HepG2 (cell line): ENCODE data around the gene C3orf22. TPM values are rescaled to one million over a fixed set of nuclear protein-coding genes. Genes with fewer than 3 reads are reported as not detected.
A peak's percentile ranks its signal among the peaks of the same experiment; 100 is the strongest.

Experiments used
- CBX1 ChIP-seq: IDR thresholded peaks from one replicate; pipeline ENCODE4 v1.6.1; 2016; ENCODE audit warnings: antibody characterized with exemption, low read depth
- KDM5B ChIP-seq: sonication (generic); formaldehyde crosslinking; IDR thresholded peaks from 2 replicates; pipeline ENCODE4 v1.4.0; 2020; ENCODE audit warnings: missing genetic modification reagents, mild to moderate bottlenecking, borderline replicate concordance
- MYNN ChIP-seq: sonication (generic); formaldehyde crosslinking; IDR thresholded peaks from 2 replicates; pipeline ENCODE4 v1.4.0; 2020; ENCODE audit warnings: mild to moderate bottlenecking, low read depth, missing genetic modification reagents
- NKX3-1 ChIP-seq: sonication (generic); formaldehyde crosslinking; IDR thresholded peaks from 2 replicates; pipeline ENCODE4 v1.5.0; 2020; ENCODE audit warnings: missing genetic modification reagents
- POGK ChIP-seq: sonication (generic); formaldehyde crosslinking; conservative IDR thresholded peaks from 2 replicates; pipeline ENCODE4 v1.8.0; 2022; ENCODE audit warnings: mild to moderate bottlenecking, moderate library complexity, missing genetic modification reagents
- ZFYVE20 ChIP-seq: sonication (generic); formaldehyde crosslinking; IDR thresholded peaks from 2 replicates; pipeline ENCODE4 v1.8.0; 2023; ENCODE audit warnings: low read depth, mild to moderate bottlenecking, moderate library complexity, missing genetic modification reagents, borderline replicate concordance
- ZNF281 ChIP-seq: sonication (generic); formaldehyde crosslinking; IDR thresholded peaks from 2 replicates; pipeline ENCODE4 v1.4.0; 2020; ENCODE audit warnings: missing genetic modification reagents, borderline replicate concordance
- ZNF331 ChIP-seq: sonication (generic); formaldehyde crosslinking; IDR thresholded peaks from 2 replicates; pipeline ENCODE4 v1.4.0; 2020; ENCODE audit warnings: missing genetic modification reagents
- ZNF354B ChIP-seq: sonication (generic); formaldehyde crosslinking; IDR thresholded peaks from 2 replicates; pipeline ENCODE4 v1.8.0; 2022; ENCODE audit warnings: mild to moderate bottlenecking, missing genetic modification reagents
- ZNF513 ChIP-seq: sonication (generic); formaldehyde crosslinking; conservative IDR thresholded peaks from 2 replicates; pipeline ENCODE4 v1.5.0; 2020; ENCODE audit warnings: missing genetic modification reagents
- ZNF567 ChIP-seq: sonication (generic); formaldehyde crosslinking; IDR thresholded peaks from 2 replicates; pipeline ENCODE4 v1.8.1; 2023; ENCODE audit warnings: mild to moderate bottlenecking, missing genetic modification reagents, borderline replicate concordance
- ZNF703 ChIP-seq: sonication (generic); formaldehyde crosslinking; IDR thresholded peaks from 2 replicates; pipeline ENCODE4 v1.5.1; 2020; ENCODE audit warnings: missing genetic modification reagents, mild to moderate bottlenecking, moderate library complexity, borderline replicate concordance
- ZNF747 ChIP-seq: sonication (generic); formaldehyde crosslinking; IDR thresholded peaks from 2 replicates; pipeline ENCODE4 v1.8.1; 2023; ENCODE audit warnings: missing genetic modification reagents, mild to moderate bottlenecking, borderline replicate concordance
- polyA plus RNA-seq, 8 experiments: library from polyadenylated mRNA; depleted of rRNA in 3 of 8; stranded (reverse) in 7 of 8; unstranded in 1 of 8; fragments of >200 nt; fragmentation: Illumina TruSeq in 4 of 8; extraction: Trizol in 4 of 8; gene quantifications; 2 replicates each; pipeline versions ENCODE4 v1.2.1 to v1.2.3, GENCODE V29; 2011 to 2016; ENCODE audit warnings: low read depth in 4 of 8, missing spikeins in 1 of 8, mixed read lengths in 1 of 8; ENCODE audit not compliant: insufficient read depth in 1 of 8
- total RNA-seq, 5 experiments: library from RNA; depleted of rRNA; stranded (reverse); fragments of >200 nt; fragmentation: Illumina TruSeq; extraction: Trizol; gene quantifications; 2 replicates each; pipeline ENCODE4 v1.2.3, GENCODE V29; 2016; ENCODE audit warnings: low read depth in 1 of 5
- TF ChIP-seq, protein P1 (sequence below): IDR thresholded peaks from 2 replicates; pipeline ENCODE4 v1.6.1; 2012; ENCODE audit warnings: low read length, improper control_type of control experiment
- TF ChIP-seq, protein P2 (sequence below): sonication (generic); formaldehyde crosslinking; IDR thresholded peaks from 2 replicates; pipeline ENCODE4 v1.5.1; 2020; ENCODE audit warnings: missing genetic modification reagents, mild to moderate bottlenecking, borderline replicate concordance

The C3orf22 gene
- total and polyA plus RNA-seq, 2 of the 13 experiments (the other 11 are each of a cell fraction or from before 2014, with no cell fraction given): not detected

DNA sequence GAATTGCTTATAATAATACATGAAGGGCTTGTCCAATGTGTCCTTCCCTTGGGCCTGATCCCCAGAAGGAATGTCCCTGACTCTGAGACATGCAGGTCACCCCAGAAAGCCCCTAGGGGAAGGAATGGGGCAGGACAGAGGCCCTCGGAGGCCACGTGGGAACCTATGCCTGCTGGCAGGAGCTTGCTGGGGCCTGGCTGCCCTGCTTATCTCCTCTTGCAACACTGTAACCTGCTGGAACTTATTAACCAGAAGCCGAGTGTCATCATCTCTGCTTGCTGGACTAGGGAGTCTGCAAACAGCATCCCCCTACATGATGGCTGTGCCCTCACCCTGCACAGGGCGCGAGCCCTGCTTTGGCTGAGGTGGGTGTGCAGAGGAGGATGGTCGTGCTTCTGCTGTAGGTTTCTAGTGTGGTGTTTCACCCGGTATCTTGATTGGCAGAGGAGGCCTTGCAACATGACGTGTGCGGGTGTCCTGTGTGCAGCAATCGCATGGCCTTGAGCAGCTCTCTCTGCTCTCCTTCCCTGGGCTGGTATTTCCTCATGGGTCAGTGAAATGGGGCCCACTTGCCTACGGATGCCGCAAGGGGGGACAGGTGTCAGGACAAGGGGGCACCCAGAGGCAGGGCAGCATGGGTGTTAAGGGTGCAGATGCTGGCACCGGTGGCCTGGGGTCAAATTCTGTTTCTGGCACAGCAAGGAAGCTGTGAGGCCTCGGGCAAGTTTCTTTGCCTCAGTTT, 29.8 kb downstream of the C3orf22 start (continued):
- TF ChIP-seq, protein P1, sequence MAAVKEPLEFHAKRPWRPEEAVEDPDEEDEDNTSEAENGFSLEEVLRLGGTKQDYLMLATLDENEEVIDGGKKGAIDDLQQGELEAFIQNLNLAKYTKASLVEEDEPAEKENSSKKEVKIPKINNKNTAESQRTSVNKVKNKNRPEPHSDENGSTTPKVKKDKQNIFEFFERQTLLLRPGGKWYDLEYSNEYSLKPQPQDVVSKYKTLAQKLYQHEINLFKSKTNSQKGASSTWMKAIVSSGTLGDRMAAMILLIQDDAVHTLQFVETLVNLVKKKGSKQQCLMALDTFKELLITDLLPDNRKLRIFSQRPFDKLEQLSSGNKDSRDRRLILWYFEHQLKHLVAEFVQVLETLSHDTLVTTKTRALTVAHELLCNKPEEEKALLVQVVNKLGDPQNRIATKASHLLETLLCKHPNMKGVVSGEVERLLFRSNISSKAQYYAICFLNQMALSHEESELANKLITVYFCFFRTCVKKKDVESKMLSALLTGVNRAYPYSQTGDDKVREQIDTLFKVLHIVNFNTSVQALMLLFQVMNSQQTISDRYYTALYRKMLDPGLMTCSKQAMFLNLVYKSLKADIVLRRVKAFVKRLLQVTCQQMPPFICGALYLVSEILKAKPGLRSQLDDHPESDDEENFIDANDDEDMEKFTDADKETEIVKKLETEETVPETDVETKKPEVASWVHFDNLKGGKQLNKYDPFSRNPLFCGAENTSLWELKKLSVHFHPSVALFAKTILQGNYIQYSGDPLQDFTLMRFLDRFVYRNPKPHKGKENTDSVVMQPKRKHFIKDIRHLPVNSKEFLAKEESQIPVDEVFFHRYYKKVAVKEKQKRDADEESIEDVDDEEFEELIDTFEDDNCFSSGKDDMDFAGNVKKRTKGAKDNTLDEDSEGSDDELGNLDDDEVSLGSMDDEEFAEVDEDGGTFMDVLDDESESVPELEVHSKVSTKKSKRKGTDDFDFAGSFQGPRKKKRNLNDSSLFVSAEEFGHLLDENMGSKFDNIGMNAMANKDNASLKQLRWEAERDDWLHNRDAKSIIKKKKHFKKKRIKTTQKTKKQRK: no peak
- no peak for TF ChIP-seq ZNF354B (CRISPR knock-in tag)
- TF ChIP-seq POGK (CRISPR knock-in tag): peak; percentile 81
- TF ChIP-seq ZNF567 (CRISPR knock-in tag): no peak
- TF ChIP-seq CBX1: no peak
- no peak for TF ChIP-seq ZNF703
- no peak; the same call in 1 of the 2 replicates for TF ChIP-seq MYNN (CRISPR knock-in tag)
- TF ChIP-seq NKX3-1 (CRISPR knock-in tag): 0 out of 2 replicates have a peak, but pooled peaks have one; percentile 22
- TF ChIP-seq KDM5B: peak; percentile 88; the same call in 1 of the 2 replicates
- TF ChIP-seq ZNF281 (CRISPR knock-in tag): peak; percentile 68
- peak; percentile 92 for TF ChIP-seq ZNF331 (CRISPR knock-in tag)
- TF ChIP-seq, protein P2, sequence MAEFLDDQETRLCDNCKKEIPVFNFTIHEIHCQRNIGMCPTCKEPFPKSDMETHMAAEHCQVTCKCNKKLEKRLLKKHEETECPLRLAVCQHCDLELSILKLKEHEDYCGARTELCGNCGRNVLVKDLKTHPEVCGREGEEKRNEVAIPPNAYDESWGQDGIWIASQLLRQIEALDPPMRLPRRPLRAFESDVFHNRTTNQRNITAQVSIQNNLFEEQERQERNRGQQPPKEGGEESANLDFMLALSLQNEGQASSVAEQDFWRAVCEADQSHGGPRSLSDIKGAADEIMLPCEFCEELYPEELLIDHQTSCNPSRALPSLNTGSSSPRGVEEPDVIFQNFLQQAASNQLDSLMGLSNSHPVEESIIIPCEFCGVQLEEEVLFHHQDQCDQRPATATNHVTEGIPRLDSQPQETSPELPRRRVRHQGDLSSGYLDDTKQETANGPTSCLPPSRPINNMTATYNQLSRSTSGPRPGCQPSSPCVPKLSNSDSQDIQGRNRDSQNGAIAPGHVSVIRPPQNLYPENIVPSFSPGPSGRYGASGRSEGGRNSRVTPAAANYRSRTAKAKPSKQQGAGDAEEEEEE (CRISPR knock-in tag): no peak
- no peak for TF ChIP-seq ZFYVE20 (CRISPR knock-in tag)
- TF ChIP-seq ZNF747 (CRISPR knock-in tag): peak; percentile 54; the same call in 1 of the 2 replicates
- no peak for TF ChIP-seq ZNF513
